Keratinocyte (primary cell): Measurements from ENCODE around the gene IRF2BP2. TPM values are rescaled to one million over a fixed set of nuclear protein-coding genes. Genes with fewer than 3 reads are reported as not detected.
A peak's percentile ranks its signal among the peaks of the same experiment; 100 is the strongest.

Source experiments
- DNase-seq: peaks from one replicate; pipeline ENCODE4 v3.0.0-alpha.2; 2011; ENCODE audit warnings: low read depth, missing footprints, low spot score
- FAIRE-seq: peaks from 2 replicates; lab custom pipeline; 2011; peaks lifted over from hg19 to GRCh38; lab: Jason Lieb, UNC
- H2AFZ ChIP-seq: 2 replicates; pipeline ENCODE4 v1.6.0; 2012; ENCODE audit warnings: low read length, control low read depth, inconsistent platforms; ENCODE audit not compliant: control insufficient read depth
- H3K27ac ChIP-seq: 2 replicates; pipeline ENCODE4 v1.5.1; 2011; ENCODE audit warnings: low read length; ENCODE audit not compliant: control insufficient read depth, insufficient read depth
- H3K27me3 ChIP-seq: 3 replicates; pipeline ENCODE4 v1.6.0; 2011; ENCODE audit warnings: low read length; ENCODE audit not compliant: control insufficient read depth, insufficient read depth; ENCODE audit errors: extremely low read depth
- H3K36me3 ChIP-seq, 2 experiments: 2 replicates in 1 of 2; 3 replicates in 1 of 2; pipeline ENCODE4 v1.5.1; 2011; ENCODE audit warnings: low read length in 2 of 2, mild to moderate bottlenecking in 1 of 2; ENCODE audit not compliant: control insufficient read depth in 2 of 2, insufficient read depth in 2 of 2; ENCODE audit errors: extremely low read depth in 1 of 2
- H3K4me1 ChIP-seq: 3 replicates; pipeline ENCODE4 v1.5.1; 2011; ENCODE audit warnings: low read length; ENCODE audit not compliant: control insufficient read depth, insufficient read depth; ENCODE audit errors: extremely low read depth
- H3K4me2 ChIP-seq: 3 replicates; pipeline ENCODE4 v1.6.0; 2011; ENCODE audit warnings: low read depth, low read length; ENCODE audit not compliant: control insufficient read depth, insufficient read depth; ENCODE audit errors: extremely low read depth
- H3K4me3 ChIP-seq, 3 experiments: fragments of 200-600 bp in 1 of 3; sonication (generic) in 1 of 3; 2 replicates in 2 of 3; 3 replicates in 1 of 3; pipeline ENCODE4 v1.5.1; 2011 to 2016; ENCODE audit warnings: low read length in 3 of 3, mild to moderate bottlenecking in 3 of 3, control low read depth in 2 of 3, inconsistent platforms in 1 of 3, low read depth in 1 of 3, mixed read lengths in 1 of 3, mixed run types in 1 of 3, moderate library complexity in 1 of 3; ENCODE audit not compliant: control insufficient read depth in 2 of 3, insufficient read depth in 2 of 3; ENCODE audit errors: extremely low read depth in 1 of 3
- H3K79me2 ChIP-seq: 2 replicates; pipeline ENCODE4 v1.6.0; 2012; ENCODE audit warnings: low read length; ENCODE audit not compliant: control insufficient read depth, insufficient read depth
- H3K9ac ChIP-seq: 3 replicates; pipeline ENCODE4 v1.6.0; 2011; ENCODE audit warnings: low read length; ENCODE audit not compliant: control insufficient read depth, insufficient read depth; ENCODE audit errors: extremely low read depth
- H3K9me1 ChIP-seq: 3 replicates; pipeline ENCODE4 v1.6.0; 2011; ENCODE audit warnings: low read length; ENCODE audit not compliant: control insufficient read depth, insufficient read depth; ENCODE audit errors: extremely low read depth
- H3K9me3 ChIP-seq: 2 replicates; pipeline ENCODE4 v1.5.1; 2012; ENCODE audit warnings: low read depth, low read length; ENCODE audit not compliant: control insufficient read depth
- H4K20me1 ChIP-seq: 3 replicates; pipeline ENCODE4 v1.6.0; 2011; ENCODE audit warnings: low read length; ENCODE audit not compliant: control insufficient read depth, insufficient read depth; ENCODE audit errors: extremely low read depth
- CTCF ChIP-seq, 3 experiments: IDR thresholded peaks in 1 of 3; conservative IDR thresholded peaks in 1 of 3; optimal IDR thresholded peaks in 1 of 3; 2 replicates in 2 of 3; 3 replicates in 1 of 3; pipeline versions ENCODE3 to v1.5.1; 2011; ENCODE audit warnings: low read length in 3 of 3, mild to moderate bottlenecking in 3 of 3, moderate library complexity in 2 of 3, control low read depth in 1 of 3, inconsistent platforms in 1 of 3; ENCODE audit not compliant: insufficient read depth in 2 of 3; ENCODE audit errors: extremely low read depth in 1 of 3
- EZH2 ChIP-seq: IDR thresholded peaks from one replicate; pipeline ENCODE4 v1.6.1; 2012; ENCODE audit warnings: inconsistent platforms, mild to moderate bottlenecking, low read length, moderate library complexity
- dilution Hi-C: fragments of 300-500 bp; cut with MboI; formaldehyde crosslinking; loops from one replicate; pipeline ENCODE4 v1.7.0; 2020; ENCODE audit warnings: low sequenced_read_pairs; ENCODE audit not compliant: extremely low pct_ligation_motif_present
- polyA plus RNA-seq, 5 experiments: library from polyadenylated mRNA; depleted of rRNA in 3 of 5; stranded (reverse) in 3 of 5; stranded (forward) in 1 of 5; unstranded in 1 of 5; fragments of >200 nt; gene quantifications; 1 replicate in 1 of 5; 2 replicates in 3 of 5; 3 replicates in 1 of 5; pipeline versions ENCODE4 v1.2.1 to v1.2.3, GENCODE V29; 2011 to 2012; ENCODE audit warnings: missing spikeins in 2 of 5, low read depth in 1 of 5, low replicate concordance in 1 of 5

Gene IRF2BP2
- polyA plus RNA-seq, 1 donor (not counting 4 experiments of a cell fraction or from before 2014, with no cell fraction given), result 29.9 TPM

- Histone ChIP-seq H3K27me3 (no peaks in the 10 kb centered on the region), H3K4me3 (no peak overlapping the region), H3K9ac (peak overlapping the region; percentile 13), H3K9me1 (no peaks in the 10 kb centered on the region), H2AFZ (no peak overlapping the region), H3K27ac (peak overlapping the region; percentile 68), H4K20me1 (no peaks in the 10 kb centered on the region), H3K9me3 (peaks cover 5% of the 10 kb centered on the region), H3K4me2 (no peak overlapping the region), H3K79me2 (peaks cover 2% of the 10 kb centered on the region), H3K4me1 (peaks cover 33% of the 10 kb centered on the region), H3K36me3 (peaks cover 0 to 3% of the 10 kb centered on the region in 2 experiments)
- DNase-seq (peak; percentile 93), FAIRE-seq (peak; percentile 88)
- dilution Hi-C loops, result no loop called here
- TF ChIP-seq CTCF (optimal IDR thresholded peaks at IDR 0.05 in 1 of 3, IDR thresholded peaks at IDR 0.05 in 1 of 3, conservative IDR thresholded peaks at IDR 0.05 in 1 of 3; ENCODE audit: extremely low read depth in 1 of 3, insufficient read depth in 2 of 3, low read length in 3 of 3) (no peak), EZH2 (no peak)
These were observed 37.8 kb upstream of the IRF2BP2 start for GRCh38 chr1:234647758-234648157.

- DNase-seq (no peak), FAIRE-seq (no peak)
- Histone ChIP-seq H3K4me3 (no peak overlapping the region), H3K9ac (no peak overlapping the region), H3K4me1 (peaks cover 33% of the 10 kb centered on the region), H4K20me1 (no peaks in the 10 kb centered on the region), H3K27me3 (no peaks in the 10 kb centered on the region), H3K27ac (peak overlapping the region; percentile 68), H2AFZ (no peak overlapping the region), H3K4me2 (no peak overlapping the region), H3K36me3 (peaks cover 0 to 3% of the 10 kb centered on the region in 2 experiments), H3K9me3 (peaks cover 5% of the 10 kb centered on the region), H3K79me2 (peaks cover 2% of the 10 kb centered on the region), H3K9me1 (no peaks in the 10 kb centered on the region)
- TF ChIP-seq CTCF (optimal IDR thresholded peaks at IDR 0.05 in 1 of 3, IDR thresholded peaks at IDR 0.05 in 1 of 3, conservative IDR thresholded peaks at IDR 0.05 in 1 of 3; ENCODE audit: extremely low read depth in 1 of 3, insufficient read depth in 2 of 3, low read length in 3 of 3), result no peak
- TF ChIP-seq EZH2, result no peak
- dilution Hi-C loops, result no loop called here
These were observed 37.3 kb upstream of the IRF2BP2 start for GRCh38 chr1:234647245-234647644.
